GM18868 (cell line): ENCODE results near the gene RNF217.

Experiments used
- ATAC-seq: cut with Tn5 transposase; IDR thresholded peaks from one replicate; pipeline ENCODE4 v1.9.1; 2021; ENCODE audit warnings: mild to moderate bottlenecking, moderate library complexity; ENCODE audit not compliant: unreplicated experiment

The RNF217 gene

GRCh38 chr6:125095580-125096301 is 133.5 kb downstream of the RNF217 start:
- no peak for ATAC-seq

- no peak for ATAC-seq
Observed at GRCh38 chr6:125097186-125097585, 134.9 kb downstream of the RNF217 start.

DNA sequence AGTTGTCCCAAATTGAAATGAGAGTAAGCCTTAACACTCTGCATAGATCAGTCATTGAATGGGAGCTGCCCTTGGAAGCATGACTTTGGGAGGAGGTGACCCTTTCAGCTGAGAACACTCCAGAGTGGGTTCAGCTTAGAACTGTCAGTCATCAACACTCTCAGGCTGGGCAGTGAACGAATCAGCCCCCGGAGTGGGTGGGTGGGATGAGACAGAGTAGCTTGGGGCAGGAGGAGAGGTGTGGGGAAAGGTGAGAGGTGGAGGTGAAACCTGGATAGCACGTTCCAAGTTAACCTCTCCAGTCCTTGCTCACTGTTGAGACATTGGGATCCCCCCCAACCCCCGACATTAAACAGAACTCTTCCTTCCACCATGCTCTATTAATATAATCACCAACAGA is 136.0 kb downstream of the RNF217 start:
- ATAC-seq = no peak

DNA sequence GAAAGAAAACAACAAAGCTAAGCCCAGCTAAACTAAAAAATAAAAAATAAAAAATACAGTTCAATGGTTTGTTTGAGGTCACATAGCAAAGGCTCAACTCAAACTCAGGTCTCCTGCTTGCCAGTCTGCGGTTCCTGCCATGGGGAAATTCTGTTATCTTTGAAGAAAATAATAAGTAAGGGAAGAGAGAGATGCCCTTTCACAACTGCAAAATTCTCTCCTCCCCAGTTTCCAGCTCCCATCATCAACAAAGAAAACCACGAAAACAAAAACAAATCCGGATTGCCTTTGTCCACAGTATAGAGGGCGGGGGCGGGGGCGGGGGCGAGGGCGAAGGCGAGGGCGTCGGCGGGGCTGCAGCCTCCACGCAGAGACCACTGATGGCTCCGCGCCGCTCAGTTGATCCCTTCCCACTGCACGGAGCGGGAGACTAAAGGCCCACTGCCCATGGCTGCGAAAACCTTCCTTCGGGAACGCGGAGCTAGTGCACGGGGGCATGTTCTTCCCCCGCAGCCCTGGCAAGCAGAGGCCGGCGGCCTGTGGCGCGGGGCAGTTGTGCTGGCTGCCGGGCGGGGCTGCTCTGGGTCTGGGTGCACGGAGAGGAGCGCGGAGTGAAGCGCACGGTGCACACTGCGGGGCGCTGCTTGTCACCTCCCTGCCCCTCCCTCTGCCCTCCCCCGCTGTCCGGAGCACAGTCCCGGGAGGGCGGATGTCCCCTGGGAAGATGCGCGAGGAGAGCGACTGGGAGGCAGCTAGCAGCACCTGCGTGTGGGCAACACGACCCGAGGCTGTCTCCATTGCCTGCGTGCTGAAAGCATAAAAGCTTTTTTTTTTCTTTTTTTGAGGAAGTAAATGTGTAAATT is 137.2 kb downstream of the RNF217 start:
- ATAC-seq = peak; percentile 56

DNA sequence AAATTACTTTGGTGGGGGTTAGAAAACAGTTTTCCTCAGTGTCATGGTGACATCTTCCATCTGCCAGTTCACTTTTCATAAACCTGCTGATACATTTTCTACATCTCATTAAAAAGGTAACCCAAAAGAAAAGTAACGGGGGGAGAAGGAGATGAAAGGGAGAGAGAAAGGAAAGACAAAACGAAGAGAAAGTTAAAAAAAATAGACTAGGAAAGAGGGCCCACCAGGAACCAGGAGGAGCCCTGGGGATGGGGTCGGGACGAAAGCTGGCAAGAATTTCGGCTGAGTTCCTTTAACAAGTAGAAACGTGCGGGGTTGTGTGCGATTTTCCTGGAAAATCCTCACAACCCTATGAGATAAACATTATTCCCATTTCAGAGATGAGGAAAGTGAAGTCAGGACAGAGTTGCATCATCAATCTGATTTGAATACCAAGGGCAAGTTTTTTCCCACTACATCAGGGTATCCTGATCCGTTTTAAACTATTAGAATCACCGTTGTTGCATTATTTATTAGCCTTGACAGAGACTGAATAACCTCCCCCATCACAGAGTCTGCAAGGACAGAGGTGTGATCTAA is 137.9 kb downstream of the RNF217 start:
- no peak for ATAC-seq

- ATAC-seq = no peak
Observed at GRCh38 chr6:125101128-125101527, 138.9 kb downstream of the RNF217 start.

- no peak for ATAC-seq
Observed at GRCh38 chr6:125101631-125102030, 139.4 kb downstream of the RNF217 start.

GRCh38 chr6:125102411-125102810 is 140.2 kb downstream of the RNF217 start:
- no peak for ATAC-seq

DNA sequence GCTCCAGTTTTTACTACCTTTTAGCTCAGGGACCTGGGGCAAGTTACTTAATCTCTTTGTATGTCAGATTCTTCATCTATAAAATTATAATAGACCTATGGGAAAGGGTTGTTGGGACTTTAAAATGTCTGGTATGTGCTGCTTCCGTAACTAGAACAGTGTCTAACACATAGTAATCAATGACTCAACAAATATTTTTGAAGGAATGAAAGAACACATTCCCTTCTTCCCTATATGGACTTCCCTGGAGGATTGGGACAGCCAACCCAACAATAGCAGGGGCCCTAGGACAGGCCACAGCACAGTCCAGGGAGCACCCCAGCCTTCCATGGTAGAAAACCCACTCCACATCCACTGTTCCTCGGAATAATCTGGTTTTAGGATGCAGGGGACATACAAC is 140.7 kb downstream of the RNF217 start:
- ATAC-seq = no peak

GRCh38 chr6:125104425-125104824 is 142.2 kb downstream of the RNF217 start:
- no peak for ATAC-seq

- ATAC-seq = no peak
Observed at GRCh38 chr6:125107048-125107447, 144.8 kb downstream of the RNF217 start.

GRCh38 chr6:125107896-125108295 is 145.7 kb downstream of the RNF217 start:
- ATAC-seq = no peak

- no peak for ATAC-seq
Observed at GRCh38 chr6:125110056-125110455, 147.8 kb downstream of the RNF217 start.

DNA sequence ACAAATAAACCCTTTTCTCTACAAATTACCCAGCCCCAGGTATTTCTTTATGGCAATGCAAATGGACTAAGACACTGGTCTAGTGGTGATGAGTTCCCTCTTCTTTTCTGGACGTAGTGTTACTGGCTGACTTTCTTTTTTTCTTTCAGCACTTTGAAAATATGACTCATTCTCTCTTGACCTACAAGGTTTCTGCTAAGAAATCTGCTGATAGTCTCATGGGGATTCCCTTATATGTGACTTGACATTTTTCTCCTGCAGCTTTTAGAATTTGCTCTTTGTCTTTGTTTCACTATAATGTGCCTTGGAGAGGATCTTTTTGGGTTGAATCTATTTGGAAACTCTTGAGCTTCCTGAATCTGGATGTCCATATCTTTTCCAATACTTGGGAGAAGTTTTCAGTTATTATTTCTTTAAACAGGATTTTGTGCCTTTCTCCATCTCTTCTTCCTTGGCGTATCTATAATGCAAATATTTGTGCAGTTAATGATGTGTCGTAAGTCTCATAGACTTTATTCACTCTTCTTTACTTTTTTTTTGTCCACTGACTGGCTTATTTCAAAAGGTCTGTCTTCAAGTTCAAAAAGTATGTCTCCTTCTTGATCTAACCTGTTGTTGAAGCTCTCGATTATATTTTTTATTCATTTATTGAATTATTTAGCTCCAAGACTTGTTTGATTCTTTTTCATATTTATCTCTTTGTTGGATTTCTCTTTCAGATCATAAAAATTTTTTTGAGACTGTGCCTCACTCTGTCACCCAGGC is 149.2 kb downstream of the RNF217 start:
- ATAC-seq = no peak

DNA sequence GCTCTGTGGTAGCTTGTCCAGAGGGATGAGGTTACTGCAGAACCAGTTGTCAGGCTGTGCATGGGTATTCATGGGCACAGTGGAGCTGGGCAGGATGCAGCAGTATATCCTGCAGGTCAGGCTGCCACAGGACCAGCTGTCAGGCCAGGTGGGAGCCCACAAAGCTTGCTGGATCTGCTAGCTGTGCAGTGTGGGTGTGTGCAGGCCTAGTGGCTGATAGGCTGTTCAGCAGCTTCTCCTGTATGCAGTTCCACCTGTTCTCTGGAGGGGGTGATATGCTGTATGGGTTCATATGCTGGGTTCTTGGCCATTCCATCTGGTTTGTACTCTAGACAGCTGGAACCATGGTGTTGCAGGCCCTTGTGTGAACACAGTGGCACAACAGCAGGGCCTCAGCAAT is 150.7 kb downstream of the RNF217 start:
- no peak for ATAC-seq

GRCh38 chr6:125114248-125114858 is 152.1 kb downstream of the RNF217 start:
- ATAC-seq = no peak

GRCh38 chr6:125116170-125116569 is 153.9 kb downstream of the RNF217 start:
- ATAC-seq = no peak

- ATAC-seq = no peak
Observed at GRCh38 chr6:125116710-125117109, 154.5 kb downstream of the RNF217 start.

DNA sequence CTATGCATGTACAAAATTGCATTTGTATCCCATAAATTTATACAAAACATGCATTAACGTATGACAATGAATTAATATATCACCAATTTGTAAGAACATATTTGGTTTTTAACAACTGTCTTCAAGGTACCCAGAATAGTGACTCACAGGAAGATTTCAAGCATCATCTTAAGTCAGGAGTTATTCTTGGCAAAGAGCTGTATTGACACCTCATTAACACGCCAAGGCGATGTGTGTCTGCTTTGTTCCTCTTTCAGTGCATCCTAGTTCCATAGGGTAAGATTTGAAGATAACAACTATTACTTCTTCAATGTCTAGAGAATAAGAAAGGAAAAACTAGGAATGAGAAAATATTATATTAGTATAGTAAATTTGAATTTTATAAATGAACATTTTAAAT is 155.6 kb downstream of the RNF217 start:
- ATAC-seq = no peak

GRCh38 chr6:125120054-125120590 is 157.9 kb downstream of the RNF217 start:
- no peak for ATAC-seq
